BLaER1 treated with 17β-estradiol and CSF1 and Interleukin-3, amounts not matched to agents 10 nM and 100 nM (cell line): Measurements from ENCODE around the gene PUS7.
A peak's percentile ranks its signal among the peaks of the same experiment; 100 is the strongest.
"Not testable (repeated sequence)": the region's sequence is repeated elsewhere in the genome, so short reads cannot be mapped to it uniquely, and the experiment has no call there.

Experiments used
- H3K27ac ChIP-seq, 11 experiments: shearing (Covaris generic); formaldehyde crosslinking; 2 replicates each; pipeline ENCODE4 v1.8.1; 2022
- H3K27me3 ChIP-seq, 11 experiments: shearing (Covaris generic); formaldehyde crosslinking; 2 replicates each; pipeline ENCODE4 v1.8.1; 2022
- H3K36me3 ChIP-seq, 11 experiments: shearing (Covaris generic); formaldehyde crosslinking; 2 replicates each; pipeline ENCODE4 v1.8.1; 2022
- H3K4me1 ChIP-seq, 10 experiments: shearing (Covaris generic); formaldehyde crosslinking; 2 replicates each; pipeline ENCODE4 v1.8.1; 2022
- H3K4me2 ChIP-seq, 11 experiments: shearing (Covaris generic); formaldehyde crosslinking; 2 replicates each; pipeline ENCODE4 v1.8.1; 2022
- H3K4me3 ChIP-seq, 10 experiments: shearing (Covaris generic); formaldehyde crosslinking; 2 replicates each; pipeline ENCODE4 v1.8.1; 2022
- H3K9ac ChIP-seq, 11 experiments: shearing (Covaris generic); formaldehyde crosslinking; 2 replicates each; pipeline ENCODE4 v1.8.1; 2022
- H3K9me3 ChIP-seq, 11 experiments: shearing (Covaris generic); formaldehyde crosslinking; replicated peaks in 1 of 11; 2 replicates each; pipeline ENCODE4 v1.8.1; 2022
- H4K20me1 ChIP-seq, 11 experiments: shearing (Covaris generic); formaldehyde crosslinking; 2 replicates each; pipeline ENCODE4 v1.8.1; 2022
- Cebpa-rat ChIP-seq, 11 experiments: shearing (Covaris generic); IDR thresholded peaks; 2 replicates each; pipeline ENCODE4 v1.8.1; 2022

The PUS7 gene

GRCh38 chr7:105439174-105439893, 82.7 kb downstream of the PUS7 start:
- no peak overlapping the region for H3K4me3 ChIP-seq
- H3K9ac ChIP-seq, result no peak overlapping the region
- no peaks in the 10 kb centered on the region for H3K27me3 ChIP-seq
- 0 out of 22 replicates have a peak overlapping the region, but pooled peaks of 1 of the 11 experiments have one; percentile 1 for H3K4me2 ChIP-seq
- H3K4me1 ChIP-seq, result peaks cover 0 to 6% (median 0%) of the 10 kb centered on the region in 10 experiments; a peak in 2 of 20 replicates
- H3K27ac ChIP-seq, result no peak overlapping the region
- no peaks in the 10 kb centered on the region for H4K20me1 ChIP-seq
- peaks cover 0 to 16% (median 0%) of the 10 kb centered on the region in 11 experiments; a peak in 12 of 22 replicates for H3K9me3 ChIP-seq
- no peaks in the 10 kb centered on the region for H3K36me3 ChIP-seq
- TF ChIP-seq Cebpa-rat (IDR thresholded peaks at IDR 0.05), result no peak

DNA sequence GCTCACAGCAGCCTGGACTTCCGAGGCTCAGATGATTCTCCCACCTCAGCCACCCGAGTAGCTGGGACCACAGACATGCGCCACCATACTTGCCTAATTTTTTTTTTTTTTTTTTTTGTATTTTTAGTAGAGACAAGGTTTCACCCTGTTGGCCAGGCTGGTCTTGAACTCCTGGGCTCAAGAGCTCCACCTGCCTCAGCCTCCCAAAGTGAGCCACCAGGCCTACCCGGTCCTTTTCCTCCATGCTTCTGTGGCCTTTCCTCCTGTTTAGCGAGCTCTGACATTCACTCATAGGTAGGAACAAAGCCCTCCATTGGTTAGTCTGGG, 83.3 kb downstream of the PUS7 start:
- no peak overlapping the region for H3K27ac ChIP-seq
- H3K36me3 ChIP-seq, result no peaks in the 10 kb centered on the region
- H3K9ac ChIP-seq, result no peak overlapping the region
- peaks cover 0 to 16% (median 0%) of the 10 kb centered on the region in 11 experiments; a peak in 12 of 22 replicates for H3K9me3 ChIP-seq
- no peak for TF ChIP-seq Cebpa-rat (IDR thresholded peaks at IDR 0.05)
- no peak overlapping the region for H3K4me3 ChIP-seq
- H3K27me3 ChIP-seq, result no peaks in the 10 kb centered on the region
- H3K4me2 ChIP-seq, result no peak overlapping the region
- peaks cover 0 to 5% (median 0%) of the 10 kb centered on the region in 10 experiments; a peak in 2 of 20 replicates for H3K4me1 ChIP-seq
- H4K20me1 ChIP-seq, result no peaks in the 10 kb centered on the region

DNA sequence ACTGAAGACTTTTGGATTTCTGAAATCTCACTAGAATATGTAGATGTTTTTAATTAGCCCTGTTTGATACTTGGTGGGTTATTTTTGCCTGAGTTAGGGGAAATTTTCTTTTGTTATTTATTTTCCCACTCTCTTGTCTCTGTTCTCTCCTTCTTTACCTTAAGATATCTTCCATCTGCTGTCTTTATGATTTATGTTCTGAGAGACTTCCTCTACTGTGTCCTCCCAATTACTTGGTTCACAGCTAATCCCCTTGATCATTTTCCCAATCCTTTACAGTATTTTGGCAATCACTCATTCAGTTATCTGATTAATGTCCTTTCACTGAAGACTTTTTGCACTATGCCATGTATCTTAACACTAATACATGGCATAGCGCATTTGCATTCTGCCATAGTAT, 83.8 kb downstream of the PUS7 start:
- no peaks in the 10 kb centered on the region for H4K20me1 ChIP-seq
- H3K36me3 ChIP-seq, result no peaks in the 10 kb centered on the region
- H3K4me2 ChIP-seq, result no peak overlapping the region
- no peaks in the 10 kb centered on the region for H3K27me3 ChIP-seq
- no peak overlapping the region for H3K27ac ChIP-seq
- H3K4me3 ChIP-seq, result no peak overlapping the region
- H3K4me1 ChIP-seq, result peaks cover 0 to 5% (median 0%) of the 10 kb centered on the region in 10 experiments; a peak in 2 of 20 replicates
- H3K9ac ChIP-seq, result no peak overlapping the region
- H3K9me3 ChIP-seq, result peaks cover 0 to 16% (median 0%) of the 10 kb centered on the region in 11 experiments; a peak in 12 of 22 replicates
- no peak for TF ChIP-seq Cebpa-rat (IDR thresholded peaks at IDR 0.05)

DNA sequence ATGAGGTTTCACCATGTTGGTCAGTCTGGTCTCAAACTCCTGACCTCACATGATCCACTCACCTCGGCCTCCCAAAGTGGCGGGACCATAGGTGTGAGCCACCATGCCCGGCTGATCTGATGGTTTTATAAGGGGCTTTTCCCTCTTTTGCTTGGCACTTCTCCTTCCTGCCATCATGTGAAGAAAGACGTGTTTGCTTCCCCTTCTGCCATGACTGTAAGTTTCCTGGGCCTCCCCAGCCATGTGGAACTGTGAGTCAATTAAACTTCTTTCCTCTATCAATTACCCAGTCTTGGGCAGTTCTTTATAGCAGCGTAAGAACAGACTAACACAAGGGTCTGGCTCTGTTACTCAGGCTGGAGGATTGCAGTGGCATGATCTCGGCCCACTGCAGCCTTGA, 84.7 kb downstream of the PUS7 start:
- H3K4me3 ChIP-seq, H3K27ac ChIP-seq, H3K36me3 ChIP-seq, H3K4me2 ChIP-seq, H3K9ac ChIP-seq, H3K27me3 ChIP-seq, H3K4me1 ChIP-seq, H4K20me1 ChIP-seq: not testable (repeated sequence)
- H3K9me3 ChIP-seq, result peaks cover 0 to 16% (median 0%) of the 10 kb centered on the region in 11 experiments; a peak in 12 of 22 replicates

DNA sequence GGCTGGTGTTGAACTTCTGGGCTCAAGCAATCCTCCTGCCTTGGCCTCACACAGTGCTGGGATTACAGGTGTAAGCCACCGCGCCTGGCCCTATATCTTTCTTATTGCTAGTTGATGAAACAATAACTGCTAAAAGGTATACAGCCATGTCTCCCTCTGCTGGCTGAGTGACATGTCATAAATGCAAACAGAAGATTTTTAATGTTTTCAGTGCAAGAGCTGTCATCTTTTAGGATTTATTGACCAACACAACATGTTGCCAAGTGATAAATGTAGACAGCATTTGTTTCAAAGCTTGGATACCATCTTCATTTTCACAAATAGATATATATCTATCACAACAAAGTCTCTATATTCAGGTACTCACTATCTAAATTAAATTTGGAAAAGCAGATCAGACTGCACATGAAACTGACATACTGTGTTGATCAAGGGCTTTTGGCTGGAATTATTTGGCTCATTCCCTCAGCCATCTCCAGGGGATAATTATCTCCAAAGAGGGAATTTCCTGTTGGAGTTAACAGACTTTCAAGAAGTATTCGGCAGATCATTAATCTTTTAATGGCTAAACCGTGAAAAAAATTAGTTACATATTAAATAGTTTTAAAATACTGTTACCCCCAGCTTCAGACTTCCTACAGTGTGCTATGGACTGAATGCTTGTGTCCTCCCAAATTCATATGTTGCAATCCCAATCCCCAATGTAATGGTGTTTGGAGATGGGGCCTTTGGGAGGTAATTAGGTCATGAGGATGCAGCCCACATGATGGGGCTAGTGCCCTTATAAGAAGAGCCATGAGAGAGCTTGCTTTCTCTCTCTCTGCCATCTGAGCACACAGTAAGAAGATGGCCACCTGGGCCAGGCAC, 92.1 kb downstream of the PUS7 start:
- H3K27ac ChIP-seq, result no peak overlapping the region
- 0 out of 22 replicates have a peak, but pooled peaks cover 0 to 6% (median 0%) of the 10 kb centered on the region in 11 experiments for H3K9me3 ChIP-seq
- no peaks in the 10 kb centered on the region for H3K4me1 ChIP-seq
- H3K36me3 ChIP-seq, result no peaks in the 10 kb centered on the region
- no peak overlapping the region for H3K4me3 ChIP-seq
- H3K9ac ChIP-seq, result no peak overlapping the region
- no peaks in the 10 kb centered on the region for H4K20me1 ChIP-seq
- no peaks in the 10 kb centered on the region for H3K27me3 ChIP-seq
- H3K4me2 ChIP-seq, result no peak overlapping the region
- TF ChIP-seq Cebpa-rat (IDR thresholded peaks at IDR 0.05), result no peak

DNA sequence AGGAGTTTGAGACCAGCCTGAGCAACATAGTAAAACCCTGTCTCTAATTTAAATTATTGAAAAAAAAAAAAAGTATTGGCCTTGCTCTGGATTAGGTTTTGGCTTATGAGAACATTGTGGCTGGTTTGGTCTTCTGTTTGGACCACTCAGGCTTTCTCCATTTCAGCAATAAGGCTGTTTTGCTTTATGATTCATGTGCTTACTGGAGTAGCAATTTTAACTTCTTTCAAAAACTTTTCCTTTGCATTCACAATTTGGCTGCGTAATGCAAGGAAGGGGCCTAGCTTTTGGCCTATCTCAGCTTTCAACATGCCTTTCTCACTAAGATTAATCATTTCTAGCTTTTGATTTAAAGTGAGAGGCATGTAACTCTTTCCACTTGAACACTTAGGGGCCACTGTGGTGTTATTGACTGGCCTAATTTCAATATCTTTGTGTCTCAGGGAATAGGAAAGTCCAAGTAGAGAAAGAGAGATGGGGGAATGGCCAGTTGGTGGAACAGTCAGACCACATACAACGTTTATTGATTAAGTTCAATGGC, 95.4 kb downstream of the PUS7 start:
- Histone ChIP-seq H4K20me1 (no peaks in the 10 kb centered on the region), H3K9me3 (peaks cover 0 to 11% (median 0%) of the 10 kb centered on the region in 11 experiments; a peak in 1 of 22 replicates), H3K27me3 (no peaks in the 10 kb centered on the region), H3K36me3 (no peaks in the 10 kb centered on the region), H3K4me1 (no peaks in the 10 kb centered on the region), H3K27ac (no peak overlapping the region), H3K4me2 (no peak overlapping the region), H3K9ac (no peak overlapping the region), H3K4me3 (no peak overlapping the region)
- no peak for TF ChIP-seq Cebpa-rat (IDR thresholded peaks at IDR 0.05)

DNA sequence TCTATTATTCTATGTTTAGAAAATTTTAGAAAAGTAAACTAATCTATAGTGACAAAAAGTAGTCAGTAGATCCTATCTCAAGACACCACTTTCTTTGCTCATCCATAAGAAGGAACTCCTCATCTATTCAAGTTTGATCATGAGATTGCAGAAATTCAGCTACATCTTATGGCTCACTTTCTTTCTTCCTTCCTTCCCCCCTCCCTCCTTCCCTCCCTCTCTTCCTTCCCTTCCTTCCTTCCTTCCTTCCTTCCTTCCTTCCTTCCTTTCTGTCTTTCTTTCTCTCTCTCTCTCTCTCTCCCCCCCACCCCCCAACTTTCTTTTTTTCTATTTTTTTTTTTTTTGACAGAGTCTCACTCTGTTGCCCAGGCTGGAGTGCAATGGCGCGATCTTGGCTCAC, 98.1 kb downstream of the PUS7 start:
- H3K36me3 ChIP-seq, result no peaks in the 10 kb centered on the region
- TF ChIP-seq Cebpa-rat (IDR thresholded peaks at IDR 0.05), result no peak
- H3K27me3 ChIP-seq, result no peaks in the 10 kb centered on the region
- H3K4me2 ChIP-seq, result no peak overlapping the region
- no peak overlapping the region for H3K9ac ChIP-seq
- no peak overlapping the region for H3K27ac ChIP-seq
- no peaks in the 10 kb centered on the region for H4K20me1 ChIP-seq
- H3K9me3 ChIP-seq, result peaks cover 0 to 11% (median 0%) of the 10 kb centered on the region in 11 experiments; a peak in 1 of 22 replicates
- H3K4me1 ChIP-seq, result no peaks in the 10 kb centered on the region
- H3K4me3 ChIP-seq, result no peak overlapping the region

GRCh38 chr7:105413887-105414437, 108.1 kb downstream of the PUS7 start:
- no peak for TF ChIP-seq Cebpa-rat (IDR thresholded peaks at IDR 0.05)
- Histone ChIP-seq H3K4me2 (no peak overlapping the region), H3K4me1 (no peaks in the 10 kb centered on the region), H3K27ac (no peak overlapping the region), H3K9ac (no peak overlapping the region), H3K36me3 (no peaks in the 10 kb centered on the region), H3K9me3 (peaks cover 0 to 8% (median 0%) of the 10 kb centered on the region in 11 experiments; a peak in 6 of 22 replicates), H4K20me1 (no peaks in the 10 kb centered on the region), H3K4me3 (no peak overlapping the region), H3K27me3 (no peaks in the 10 kb centered on the region)

GRCh38 chr7:105410774-105411173, 111.3 kb downstream of the PUS7 start:
- not testable (repeated sequence) for H3K36me3 ChIP-seq, H3K27ac ChIP-seq, H3K4me1 ChIP-seq, H3K4me3 ChIP-seq, H3K9me3 ChIP-seq, H3K27me3 ChIP-seq, H3K4me2 ChIP-seq, H4K20me1 ChIP-seq, H3K9ac ChIP-seq

DNA sequence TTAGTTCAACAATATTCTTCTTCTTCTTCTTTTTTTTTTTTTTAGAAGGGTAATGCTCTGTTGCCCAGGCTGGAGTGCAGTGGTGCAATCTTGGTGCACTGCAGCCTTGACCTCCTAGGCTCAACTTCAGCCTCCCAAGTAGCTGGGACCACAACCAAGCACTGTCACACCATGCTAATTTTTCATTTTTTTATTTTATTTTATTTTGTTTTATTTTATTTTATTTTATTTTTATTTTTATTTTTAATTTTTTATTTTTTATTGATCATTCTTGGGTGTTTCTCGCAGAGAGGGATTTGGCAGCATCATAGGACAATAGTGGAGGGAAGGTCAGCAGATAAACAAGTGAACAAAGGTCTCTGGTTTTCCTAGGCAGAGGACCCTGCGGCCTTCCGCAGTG, 112.3 kb downstream of the PUS7 start:
- H3K36me3 ChIP-seq, H3K4me1 ChIP-seq, H3K27ac ChIP-seq, H3K4me2 ChIP-seq, H3K27me3 ChIP-seq, H3K9ac ChIP-seq, H3K9me3 ChIP-seq, H4K20me1 ChIP-seq, H3K4me3 ChIP-seq: not testable (repeated sequence)
